Ishikawa (cell line): ENCODE results near the gene SCD5.

ENCODE experiments used
- CREB1 ChIP-seq: IDR thresholded peaks from 2 replicates; pipeline ENCODE4 v1.6.1; 2012; ENCODE audit warnings: low read depth
- EGR1 ChIP-seq: IDR thresholded peaks from 2 replicates; pipeline ENCODE4 v1.6.1; 2012
- EP300 ChIP-seq: IDR thresholded peaks from 2 replicates; pipeline ENCODE4 v1.6.1; 2012; ENCODE audit warnings: borderline replicate concordance
- FOXM1 ChIP-seq: IDR thresholded peaks from 2 replicates; pipeline ENCODE4 v1.6.1; 2012; ENCODE audit warnings: low read depth, borderline replicate concordance
- MAX ChIP-seq: IDR thresholded peaks from 2 replicates; pipeline ENCODE4 v1.6.1; 2012
- RAD21 ChIP-seq: IDR thresholded peaks from 2 replicates; pipeline ENCODE4 v1.6.1; 2012; ENCODE audit warnings: low read depth
- REST ChIP-seq: IDR thresholded peaks from 2 replicates; pipeline ENCODE4 v1.6.1; 2012; ENCODE audit warnings: low read depth, mild to moderate bottlenecking
- TAF1 ChIP-seq: IDR thresholded peaks from 2 replicates; pipeline ENCODE4 v1.6.1; 2012; ENCODE audit warnings: low read depth, mild to moderate bottlenecking
- USF1 ChIP-seq: IDR thresholded peaks from 2 replicates; pipeline ENCODE4 v1.6.1; 2012

GRCh38 chr4:82644734-82645126 lies 153.9 kb downstream of the SCD5 start:
- TF ChIP-seq EP300 (no peak), TAF1 (no peak), REST (no peak), FOXM1 (no peak), CREB1 (no peak), USF1 (no peak), MAX (no peak), EGR1 (no peak), RAD21 (no peak)
